SK-N-MC (cell line): ENCODE measurements around the gene NPIPA5.
"Not testable (repeated sequence)": the region's sequence is repeated elsewhere in the genome, so short reads cannot be mapped to it uniquely, and the experiment has no call there.

Experiments
- DNase-seq: peaks from one replicate; pipeline ENCODE4 v3.0.0-alpha.2; 2011; ENCODE audit warnings: low read depth, low spot score
- H3K27ac ChIP-seq: fragments of 200-600 bp; sonication (generic); 2 replicates; pipeline ENCODE4 v1.5.1; 2016; ENCODE audit warnings: mixed run types
- H3K36me3 ChIP-seq: fragments of 200-600 bp; sonication (generic); 2 replicates; pipeline ENCODE4 v1.6.1; 2017; ENCODE audit warnings: antibody characterized with exemption, low read length, mixed read lengths; ENCODE audit not compliant: insufficient read depth
- H3K4me3 ChIP-seq: fragments of 200-600 bp; sonication (generic); 2 replicates; pipeline ENCODE4 v1.5.1; 2016
- H3K9ac ChIP-seq: fragments of 200-600 bp; sonication (generic); 2 replicates; pipeline ENCODE4 v1.8.0; 2017; ENCODE audit warnings: mixed run types, mixed read lengths; ENCODE audit not compliant: insufficient read length
- H3K9me3 ChIP-seq: fragments of 200-600 bp; sonication (generic); 2 replicates; pipeline ENCODE4 v1.6.1; 2017; ENCODE audit warnings: low read depth, mild to moderate bottlenecking, antibody characterized with exemption, low read length, moderate library complexity, mixed read lengths

Gene NPIPA5

DNA sequence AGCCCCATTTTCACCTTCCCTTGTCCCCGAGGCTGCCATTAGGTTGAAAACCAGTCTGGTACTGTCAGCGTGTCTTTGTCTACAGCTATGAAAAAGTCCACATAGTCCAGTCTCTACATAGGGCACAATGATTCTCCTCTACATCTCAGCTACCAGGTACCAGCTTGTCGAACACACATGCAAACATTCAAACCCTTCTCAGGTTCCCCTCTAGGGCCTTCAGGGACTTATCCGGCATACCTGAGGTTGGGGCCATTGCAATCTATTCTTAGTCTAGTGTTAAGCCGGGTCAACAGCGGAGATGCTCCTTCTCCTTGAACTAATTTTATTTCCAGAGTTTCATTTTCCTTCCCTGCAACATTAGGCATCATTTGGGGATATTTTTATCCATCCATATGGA, 54.7 kb downstream of the NPIPA5 start:
- not testable (repeated sequence) for H3K27ac ChIP-seq, H3K4me3 ChIP-seq, H3K9ac ChIP-seq, H3K9me3 ChIP-seq, H3K36me3 ChIP-seq, DNase-seq

DNA sequence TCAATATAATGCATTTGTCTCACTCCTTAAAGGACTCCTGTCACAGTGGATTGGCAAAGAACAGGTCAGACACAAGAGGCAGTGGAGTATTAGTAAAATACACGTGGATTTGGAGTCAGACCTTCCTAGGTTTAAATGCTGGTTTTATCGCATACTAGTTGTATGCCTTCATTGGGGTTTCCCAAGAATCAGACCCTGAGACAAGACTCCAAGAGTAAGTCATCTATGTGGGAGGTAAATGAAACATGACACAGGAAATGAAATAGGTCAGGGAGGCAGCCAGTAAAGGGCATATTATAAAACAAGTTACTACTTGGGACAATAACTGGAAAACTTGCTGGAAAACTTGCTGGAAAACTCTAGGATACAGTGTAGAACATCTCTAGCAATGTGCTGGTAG, 56.9 kb downstream of the NPIPA5 start:
- not testable (repeated sequence) for H3K9me3 ChIP-seq, DNase-seq, H3K9ac ChIP-seq, H3K36me3 ChIP-seq, H3K4me3 ChIP-seq, H3K27ac ChIP-seq

DNA sequence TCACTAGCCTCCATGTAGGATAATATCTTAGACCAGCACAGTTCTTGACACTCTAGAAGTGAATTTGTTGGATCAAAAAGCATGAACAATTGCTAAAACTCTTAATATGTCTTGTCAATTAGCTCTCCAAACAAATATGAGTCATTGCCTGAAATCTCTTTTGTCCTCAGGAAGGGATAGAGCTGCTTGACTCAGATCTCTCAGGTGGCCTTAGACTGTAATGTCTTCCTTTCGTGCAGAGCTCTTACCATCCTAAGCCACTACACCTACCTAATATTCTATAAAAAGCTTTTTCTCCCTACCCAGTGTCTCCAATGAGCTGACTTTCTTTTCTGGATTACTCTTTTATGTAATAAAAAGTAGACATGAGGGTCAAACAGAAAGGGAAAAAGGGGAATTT, 63.5 kb downstream of the NPIPA5 start:
- not testable (repeated sequence) for H3K9ac ChIP-seq, H3K4me3 ChIP-seq, DNase-seq, H3K27ac ChIP-seq, H3K36me3 ChIP-seq, H3K9me3 ChIP-seq
